HG03571 (cell line): Measurements from ENCODE around the gene UGT2B17.
"Not testable (repeated sequence)": the region's sequence is repeated elsewhere in the genome, so short reads cannot be mapped to it uniquely, and the experiment has no call there.

Experiments
- ATAC-seq: cut with Tn5 transposase; IDR thresholded peaks from one replicate; pipeline ENCODE4 v1.9.1; 2021; ENCODE audit not compliant: unreplicated experiment

Gene UGT2B17

GRCh38 chr4:68569466-68570121, 6.5 kb downstream of the UGT2B17 start:
- peak; percentile 70 for ATAC-seq

GRCh38 chr4:68569036-68569435, 7.1 kb downstream of the UGT2B17 start:
- not testable (repeated sequence) for ATAC-seq

DNA sequence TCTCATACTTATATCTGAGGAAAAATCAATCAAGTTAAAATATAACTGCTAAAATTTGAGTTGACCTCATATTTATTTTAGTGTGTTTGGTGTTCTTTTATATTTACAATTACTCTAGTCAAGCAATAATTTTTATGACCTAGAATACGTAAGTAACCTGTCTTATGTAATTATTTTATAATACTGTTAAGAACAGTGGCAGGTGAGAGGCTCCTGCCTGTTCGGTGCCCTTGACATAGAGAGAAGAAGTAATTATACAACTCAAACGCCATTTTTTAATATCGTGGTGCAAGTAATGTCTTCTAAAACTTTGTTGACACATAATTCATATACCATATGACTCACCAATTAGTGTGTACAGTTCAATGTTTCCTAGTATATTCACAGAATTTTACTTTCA, 7.6 kb downstream of the UGT2B17 start:
- ATAC-seq = not testable (repeated sequence)

GRCh38 chr4:68566364-68566763, 9.8 kb downstream of the UGT2B17 start:
- not testable (repeated sequence) for ATAC-seq

- not testable (repeated sequence) for ATAC-seq
These were observed 11.0 kb downstream of the UGT2B17 start for GRCh38 chr4:68565082-68565481.

DNA sequence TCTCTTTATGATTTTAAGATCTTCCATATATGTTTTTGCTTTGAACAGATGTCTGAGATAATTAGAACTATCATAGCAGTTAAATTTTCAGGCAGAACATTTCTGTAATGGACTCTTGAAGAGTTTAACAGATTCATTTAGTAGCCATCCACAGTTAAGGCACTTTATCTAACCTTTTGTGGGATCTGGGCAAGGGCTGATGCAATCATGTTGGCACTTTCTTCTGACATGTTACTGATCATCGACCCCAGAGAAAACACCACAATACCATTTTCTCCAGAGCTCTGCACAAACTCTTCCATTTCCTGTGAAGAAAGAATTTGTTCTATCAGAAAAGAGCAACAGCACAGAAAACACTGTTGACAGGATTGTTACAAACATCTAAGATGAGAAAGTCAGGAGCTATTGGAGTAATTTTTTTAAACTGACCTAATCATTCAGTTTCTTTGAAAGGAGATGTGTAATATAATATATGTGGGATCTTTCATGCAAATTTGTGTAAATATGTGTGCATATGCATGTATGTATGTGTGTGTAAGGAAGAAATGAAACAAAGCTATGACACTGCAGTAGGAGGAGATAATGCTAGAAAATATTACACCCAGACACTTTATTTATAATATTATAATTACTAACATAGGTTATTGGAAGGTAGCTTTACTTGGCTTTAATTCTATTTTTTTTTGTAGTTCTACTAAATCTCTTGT, 15.6 kb downstream of the UGT2B17 start:
- not testable (repeated sequence) for ATAC-seq

DNA sequence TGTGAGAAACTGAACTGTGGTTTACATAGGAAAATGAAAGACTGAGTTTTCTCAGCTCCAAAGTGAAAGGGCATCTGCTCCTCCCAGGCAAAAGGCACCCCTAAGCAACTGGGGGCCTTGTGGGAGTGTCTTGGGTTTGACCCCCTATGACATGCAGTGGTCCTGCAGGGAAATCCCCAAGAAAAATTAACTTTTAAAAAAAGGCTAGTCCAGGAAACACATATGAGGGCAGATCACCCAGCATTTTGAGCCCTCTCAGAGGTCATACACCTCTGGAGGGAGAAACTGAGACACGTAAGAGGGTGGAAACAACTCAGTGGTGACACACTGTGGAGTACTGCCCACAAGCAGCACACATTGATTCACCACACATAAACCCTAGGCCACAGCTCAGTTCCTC, 22.3 kb downstream of the UGT2B17 start:
- peak; percentile 47 for ATAC-seq

- ATAC-seq = peak; percentile 64
These were observed 23.0 kb downstream of the UGT2B17 start for GRCh38 chr4:68552818-68553811.

GRCh38 chr4:68542742-68543141, 33.4 kb downstream of the UGT2B17 start:
- ATAC-seq = not testable (repeated sequence)

GRCh38 chr4:68536375-68536774, 39.7 kb downstream of the UGT2B17 start:
- ATAC-seq = no peak

GRCh38 chr4:68535974-68536373, 40.1 kb downstream of the UGT2B17 start:
- ATAC-seq = no peak

GRCh38 chr4:68522232-68522631, 53.9 kb downstream of the UGT2B17 start:
- not testable (repeated sequence) for ATAC-seq

DNA sequence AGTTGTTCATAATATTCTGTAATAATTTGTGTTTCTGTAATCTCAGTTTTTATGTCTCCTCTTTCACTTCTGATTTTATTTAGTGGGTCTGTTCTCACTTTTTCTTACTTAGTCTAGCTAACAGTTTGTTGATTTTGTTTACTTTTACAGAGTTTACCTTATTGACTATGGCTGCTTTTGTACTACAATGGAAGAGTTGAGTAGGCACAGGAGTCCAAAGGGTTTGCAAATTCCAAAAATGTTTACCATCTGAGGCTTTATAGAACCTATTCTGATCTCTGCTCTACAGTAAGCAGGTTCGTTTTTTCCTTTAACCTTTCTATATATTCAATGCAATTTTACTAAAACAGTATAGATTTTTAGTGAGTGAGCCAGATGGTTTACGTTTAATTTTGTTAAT, 55.1 kb downstream of the UGT2B17 start:
- ATAC-seq = no peak

- no peak for ATAC-seq
These were observed 57.2 kb downstream of the UGT2B17 start for GRCh38 chr4:68518889-68519288.

DNA sequence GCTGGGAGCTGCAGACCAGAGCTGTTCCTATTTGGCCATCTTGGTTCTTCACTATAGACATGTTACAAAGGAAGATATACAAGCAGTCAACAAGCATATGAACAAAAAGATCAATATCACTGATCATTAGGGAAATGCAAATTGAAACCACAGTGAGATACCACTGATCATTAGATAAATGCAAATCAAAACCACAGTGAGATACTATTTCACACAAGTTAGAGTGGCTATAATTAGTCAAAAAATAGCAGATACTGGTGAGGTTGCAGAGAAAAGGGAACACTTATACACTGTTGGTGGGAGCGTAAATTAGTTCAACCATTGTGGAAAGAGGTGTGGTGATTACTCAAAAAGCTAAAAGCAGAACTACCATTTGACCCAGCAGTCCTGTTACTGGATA, 70.7 kb downstream of the UGT2B17 start:
- not testable (repeated sequence) for ATAC-seq

GRCh38 chr4:68504836-68505235, 71.3 kb downstream of the UGT2B17 start:
- ATAC-seq = not testable (repeated sequence)

GRCh38 chr4:68503462-68503861, 72.7 kb downstream of the UGT2B17 start:
- ATAC-seq = not testable (repeated sequence)

DNA sequence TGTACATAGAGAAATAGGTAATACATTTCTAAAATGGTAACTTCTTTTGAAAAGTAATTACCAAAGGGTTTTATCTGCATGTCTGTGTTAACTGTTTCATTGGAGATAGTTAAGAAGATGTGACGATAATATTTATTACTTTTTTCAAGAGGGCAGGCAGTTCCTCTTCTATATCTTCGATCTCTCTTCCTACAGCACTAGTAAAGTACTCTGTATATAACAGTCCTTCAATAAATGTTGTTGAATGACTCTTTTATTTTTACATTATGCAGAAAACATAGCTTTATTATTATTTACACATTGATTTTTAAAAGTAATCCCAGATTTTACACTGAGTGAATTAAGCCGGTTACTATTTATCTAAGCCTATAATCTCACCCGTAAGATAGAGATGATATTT, 77.1 kb downstream of the UGT2B17 start:
- ATAC-seq = no peak

GRCh38 chr4:68498413-68499007, 77.6 kb downstream of the UGT2B17 start:
- peak; percentile 91 for ATAC-seq

- no peak for ATAC-seq
These were observed 81.4 kb downstream of the UGT2B17 start for GRCh38 chr4:68494688-68495087.
